Thyroid gland (tissue), 4 donors: ENCODE data around the gene SH2B2.

Experiments used
- CTCF ChIP-seq, 6 experiments: fragments of 200-600 bp in 3 of 6; fragments of 450-650 bp in 3 of 6; sonication (generic) in 3 of 6; IDR thresholded peaks; one replicate each; pipeline ENCODE4 v1.5.1; 2016 to 2019; ENCODE audit warnings: antibody characterized with exemption in 6 of 6, mild to moderate bottlenecking in 2 of 6, inconsistent platforms in 1 of 6, moderate library complexity in 1 of 6
- POLR2A ChIP-seq, 2 donors: fragments of 450-650 bp; IDR thresholded peaks; one replicate each; pipeline ENCODE4 v1.6.1; 2017; ENCODE audit warnings: antibody characterized with exemption in 2 of 2, mild to moderate bottlenecking in 2 of 2, moderate library complexity in 1 of 2

- TF ChIP-seq POLR2A (IDR thresholded peaks at IDR 0.05) (no peak), CTCF (IDR thresholded peaks at IDR 0.05) (no peak)
Measured at GRCh38 chr7:102266541-102266940, 20.1 kb upstream of the SH2B2 start.
